ENCODE measurements around the gene TPO. TPM values are rescaled to one million over a fixed set of nuclear protein-coding genes. Genes with fewer than 3 reads are reported as not detected.

Gene TPO
- total RNA-seq, 1 experiment from 2014 or later, result not detected

GRCh38 chr2:1369905-1370304 lies 43.4 kb upstream of the TPO start:
- no peak for DNase-seq
- no peak overlapping the region for H3T11ph ChIP-seq (ENCODE audit: low read length)
- no peaks in the 10 kb centered on the region for H3K79me2 ChIP-seq (ENCODE audit: insufficient read depth, low read length)
- no peak overlapping the region for H4K5ac ChIP-seq (ENCODE audit: insufficient read length, low read depth, low read length)
- no peak overlapping the region for H3K27ac Mint-ChIP-seq
- no peak overlapping the region for H2BK15ac ChIP-seq (ENCODE audit: low read depth, low read length)
- no CpG with 5 or more reads among the region's 10 CpGs for WGBS (ENCODE audit: extremely low coverage, insufficient read length, low lambda C conversion rate)
- H3K27me3 Mint-ChIP-seq (ENCODE audit: low read depth), result no peaks in the 10 kb centered on the region; the same call in none of the 2 replicates
- peaks cover 9 to 11% of the 10 kb centered on the region in 2 experiments for H3K4me1 Mint-ChIP-seq
- H4K91ac ChIP-seq (ENCODE audit: insufficient read length, low read depth, low read length), result no peak overlapping the region
- no peaks in the 10 kb centered on the region for H3K4me1 ChIP-seq (ENCODE audit: insufficient read depth, low read length)
- no peaks in the 10 kb centered on the region; a peak in 1 of 5 replicates for H3K9me3 Mint-ChIP-seq
- no peaks in the 10 kb centered on the region for H3K27me3 ChIP-seq (ENCODE audit: insufficient read depth, low read length)
- H3K27ac ChIP-seq (ENCODE audit: insufficient read length, low read depth, low read length), result no peak overlapping the region
- no peak overlapping the region for H2BK20ac ChIP-seq (ENCODE audit: low read depth, low read length, poor library complexity, severe bottlenecking)
- H2AFZ ChIP-seq (ENCODE audit: low read length), result no peak overlapping the region
- no peak overlapping the region for H2BK120ac ChIP-seq (ENCODE audit: low read depth, low read length, poor library complexity, severe bottlenecking)
- no peak overlapping the region for H3K9ac ChIP-seq (ENCODE audit: extremely low read depth, insufficient read length, low read length)
- H3K23me2 ChIP-seq (ENCODE audit: insufficient read length, low read depth, low read length, poor library complexity, severe bottlenecking), result no peaks in the 10 kb centered on the region
- no peaks in the 10 kb centered on the region for H3K79me1 ChIP-seq (ENCODE audit: insufficient read depth, low read depth, low read length, poor library complexity, severe bottlenecking)
- no peak overlapping the region for H4K8ac ChIP-seq (replicated peaks; ENCODE audit: insufficient read length, low read depth, low read length)
- no peaks in the 10 kb centered on the region for H3K9me3 ChIP-seq (ENCODE audit: control insufficient read depth, low read depth, low read length)
- no peak for TF ChIP-seq CTCF (conservative IDR thresholded peaks at IDR 0.05)
- no peak overlapping the region for H3K56ac ChIP-seq (ENCODE audit: insufficient read length, low read depth, low read length)
- no peaks in the 10 kb centered on the region for H4K20me1 ChIP-seq (ENCODE audit: control insufficient read depth, insufficient read depth, insufficient read length)
- H3K14ac ChIP-seq (ENCODE audit: insufficient read depth, low read length), result no peak overlapping the region
- H2AK5ac ChIP-seq (ENCODE audit: insufficient read length, low read length), result no peak overlapping the region
- H3K4ac ChIP-seq (ENCODE audit: low read depth, low read length), result no peak overlapping the region
- no peak overlapping the region for H2BK5ac ChIP-seq (ENCODE audit: insufficient read length, low read length)
- no peak overlapping the region for H3K18ac ChIP-seq (ENCODE audit: insufficient read length, low read depth, low read length)
- H3K23ac ChIP-seq (ENCODE audit: insufficient read length, low read depth, low read length), result no peak overlapping the region
- H2BK12ac ChIP-seq (ENCODE audit: insufficient read length, low read depth, low read length), result no peak overlapping the region
- no peaks in the 10 kb centered on the region for H3K36me3 Mint-ChIP-seq (ENCODE audit: insufficient read depth in 1 of 3, low read depth in 3 of 3)
- no peak overlapping the region for H3K4me3 Mint-ChIP-seq
- H3K4me2 ChIP-seq (ENCODE audit: insufficient read depth, insufficient read length, low read length), result no peak overlapping the region

Data from H9 (cell line).